Left ventricle myocardium inferior (tissue), 1 donor: ENCODE measurements around the gene TAF4. TPM values are rescaled to one million over a fixed set of nuclear protein-coding genes. Genes with fewer than 3 reads are reported as not detected.
"Not testable (repeated sequence)": the region's sequence is repeated elsewhere in the genome, so short reads cannot be mapped to it uniquely, and the experiment has no call there.

Source experiments
- DNase-seq: peaks from one replicate; pipeline ENCODE4 v3.0.0-alpha.2; 2020
- H3K27ac ChIP-seq: fragments of 200-600 bp; replicated peaks from 2 replicates; pipeline ENCODE4 v1.8.0; 2021
- H3K27me3 ChIP-seq: fragments of 200-600 bp; 2 replicates; pipeline ENCODE4 v1.8.0; 2021; ENCODE audit warnings: low read depth
- H3K36me3 ChIP-seq: fragments of 200-600 bp; 2 replicates; pipeline ENCODE4 v1.8.0; 2021
- H3K4me1 ChIP-seq: fragments of 200-600 bp; 2 replicates; pipeline ENCODE4 v1.8.0; 2021
- H3K4me3 ChIP-seq: fragments of 200-600 bp; 2 replicates; pipeline ENCODE4 v1.8.0; 2021; ENCODE audit warnings: mild to moderate bottlenecking, moderate library complexity
- H3K9me3 ChIP-seq: fragments of 200-600 bp; replicated peaks from 2 replicates; pipeline ENCODE4 v1.8.0; 2021
- CTCF ChIP-seq: fragments of 200-600 bp; IDR thresholded peaks from 2 replicates; pipeline ENCODE4 v1.8.0; 2021; ENCODE audit warnings: antibody characterized with exemption, mild to moderate bottlenecking, borderline replicate concordance
- intact Hi-C: fragments of 100-400 bp; cut with micrococcal nuclease; formaldehyde crosslinking; loops from one replicate; pipeline ENCODE4 v1.11.0; 2022
- total RNA-seq: library from RNA; stranded (reverse); fragmentation: NEBNext Ultra II Directional; extraction: Animal tissue kit (Norgen Biotek cat#: 25700); gene quantifications from one replicate; pipeline ENCODE4 v1.2.1, GENCODE V29; 2021
- donor health status: DM: no; HTN: yes; CAD: no; lungs with severe emphysema.

Gene TAF4
- total RNA-seq, 1 donor from 2014 or later: 11.8 TPM

- H3K4me3 ChIP-seq: no peak overlapping the region
- no peaks in the 10 kb centered on the region for H3K27me3 ChIP-seq
- no peak overlapping the region for H3K27ac ChIP-seq
- no peaks in the 10 kb centered on the region for H3K9me3 ChIP-seq
- peaks cover 6% of the 10 kb centered on the region for H3K4me1 ChIP-seq
- no peak for TF ChIP-seq CTCF
- no peak for DNase-seq
- intact Hi-C loops: no loop called here
- peaks cover 54% of the 10 kb centered on the region for H3K36me3 ChIP-seq
Observed at GRCh38 chr20:61974357-61974665, 91.4 kb downstream of the TAF4 start.

GRCh38 chr20:61973515-61974356 lies 91.9 kb downstream of the TAF4 start:
- no peak for DNase-seq
- Histone ChIP-seq H3K36me3 (peaks cover 51% of the 10 kb centered on the region), H3K9me3 (no peaks in the 10 kb centered on the region), H3K27ac (no peak overlapping the region), H3K4me3 (no peak overlapping the region), H3K4me1 (peaks cover 6% of the 10 kb centered on the region), H3K27me3 (no peaks in the 10 kb centered on the region)
- intact Hi-C loops: no loop called here
- no peak for TF ChIP-seq CTCF

GRCh38 chr20:61972636-61973508 lies 92.8 kb downstream of the TAF4 start:
- intact Hi-C loops: no loop called here
- H3K27ac ChIP-seq: no peak overlapping the region
- no peak for TF ChIP-seq CTCF

GRCh38 chr20:61971595-61971994 lies 94.1 kb downstream of the TAF4 start:
- H3K36me3 ChIP-seq: peaks cover 48% of the 10 kb centered on the region
- H3K4me3 ChIP-seq, H3K27ac ChIP-seq, intact Hi-C loops, H3K27me3 ChIP-seq, H3K4me1 ChIP-seq, H3K9me3 ChIP-seq, DNase-seq: not testable (repeated sequence)

More at GRCh38 chr20:61972636-61973508, 92.8 kb downstream of the TAF4 start:
- no peak for DNase-seq
- Histone ChIP-seq H3K27me3 (no peaks in the 10 kb centered on the region), H3K36me3 (peaks cover 51% of the 10 kb centered on the region), H3K4me1 (peaks cover 6% of the 10 kb centered on the region), H3K4me3 (no peak overlapping the region), H3K9me3 (no peaks in the 10 kb centered on the region)

GRCh38 chr20:61970357-61970756 lies 95.3 kb downstream of the TAF4 start:
- Histone ChIP-seq H3K4me1 (peaks cover 6% of the 10 kb centered on the region), H3K27me3 (peaks cover 17% of the 10 kb centered on the region), H3K36me3 (peaks cover 37% of the 10 kb centered on the region), H3K4me3 (no peak overlapping the region), H3K9me3 (no peaks in the 10 kb centered on the region), H3K27ac (no peak overlapping the region)
- DNase-seq: no peak
- intact Hi-C loops: no loop called here
- TF ChIP-seq CTCF: no peak

- intact Hi-C loops: no loop called here
Observed at GRCh38 chr20:61969806-61970205, 95.9 kb downstream of the TAF4 start.

More at GRCh38 chr20:61969806-61970205, 95.9 kb downstream of the TAF4 start:
- Histone ChIP-seq H3K27me3 (peaks cover 22% of the 10 kb centered on the region), H3K4me1 (peaks cover 6% of the 10 kb centered on the region), H3K9me3 (no peaks in the 10 kb centered on the region), H3K36me3 (peaks cover 32% of the 10 kb centered on the region), H3K27ac (no peak overlapping the region), H3K4me3 (no peak overlapping the region)
- DNase-seq: no peak
- no peak for TF ChIP-seq CTCF
